Right ventricle myocardium inferior (tissue), 1 donor: Measurements from ENCODE around the gene IRF7. TPM values are rescaled to one million over a fixed set of nuclear protein-coding genes. Genes with fewer than 3 reads are reported as not detected.

Experiments
- ATAC-seq: fragments of 200-7000 bp; cut with Tn5 transposase; one replicate; pipeline ENCODE4 v1.9.1; 2020; ENCODE audit warnings: mild to moderate bottlenecking, moderate library complexity
- DNase-seq: peaks from one replicate; pipeline ENCODE4 v3.0.0; 2021; ENCODE audit errors: missing footprints
- intact Hi-C: fragments of 100-400 bp; cut with DNase I; formaldehyde crosslinking; loops from one replicate; pipeline ENCODE4 v1.11.0; 2022
- total RNA-seq: library from RNA; stranded (reverse); fragmentation: NEBNext Ultra II Directional; extraction: Animal tissue kit (Norgen Biotek cat#: 25700); gene quantifications from one replicate; pipeline ENCODE4 v1.2.1, GENCODE V29; 2021
- donor health status: DM: no; HTN: yes; CAD: no; lungs with severe emphysema.

The IRF7 gene
- total RNA-seq, 1 donor from 2014 or later = 13.2 TPM

DNA sequence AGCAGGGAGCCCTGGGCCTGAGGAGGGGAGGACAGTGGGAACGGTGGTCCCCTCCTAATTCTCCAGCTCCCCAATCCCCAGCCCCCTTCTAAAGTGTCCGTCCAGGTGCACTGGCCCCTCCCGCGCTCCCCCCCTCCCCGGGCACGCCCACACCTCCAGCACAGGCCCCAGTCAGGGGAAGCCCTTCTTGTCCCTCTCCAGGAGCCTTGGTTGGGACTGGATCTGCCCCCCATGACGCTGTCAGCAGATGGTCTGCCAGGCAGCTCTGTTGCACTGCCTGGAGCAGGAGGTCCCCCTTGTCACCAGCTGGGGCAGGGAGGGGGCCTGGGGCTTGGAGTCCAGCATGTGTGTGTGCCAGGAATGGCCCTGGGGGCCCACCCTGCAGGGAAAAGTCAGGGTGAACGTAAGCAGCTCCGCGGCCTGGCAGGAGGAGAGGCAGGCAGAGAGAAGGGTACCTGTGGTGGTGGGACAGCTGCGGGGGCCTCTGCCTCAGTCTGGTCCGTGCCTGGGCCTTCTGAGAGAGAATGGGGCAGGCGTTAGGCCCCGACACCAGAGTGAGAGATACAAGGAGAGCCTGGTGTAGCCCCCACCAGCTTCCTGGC lies 1.6 kb downstream of the IRF7 start:
- intact Hi-C loops = loop anchor here (5.0 kb wide), 1 partner anchor 37 kb away; the partner anchor contains the start of gene PHRF1
- DNase-seq = no peak
- ATAC-seq = no peak

DNA sequence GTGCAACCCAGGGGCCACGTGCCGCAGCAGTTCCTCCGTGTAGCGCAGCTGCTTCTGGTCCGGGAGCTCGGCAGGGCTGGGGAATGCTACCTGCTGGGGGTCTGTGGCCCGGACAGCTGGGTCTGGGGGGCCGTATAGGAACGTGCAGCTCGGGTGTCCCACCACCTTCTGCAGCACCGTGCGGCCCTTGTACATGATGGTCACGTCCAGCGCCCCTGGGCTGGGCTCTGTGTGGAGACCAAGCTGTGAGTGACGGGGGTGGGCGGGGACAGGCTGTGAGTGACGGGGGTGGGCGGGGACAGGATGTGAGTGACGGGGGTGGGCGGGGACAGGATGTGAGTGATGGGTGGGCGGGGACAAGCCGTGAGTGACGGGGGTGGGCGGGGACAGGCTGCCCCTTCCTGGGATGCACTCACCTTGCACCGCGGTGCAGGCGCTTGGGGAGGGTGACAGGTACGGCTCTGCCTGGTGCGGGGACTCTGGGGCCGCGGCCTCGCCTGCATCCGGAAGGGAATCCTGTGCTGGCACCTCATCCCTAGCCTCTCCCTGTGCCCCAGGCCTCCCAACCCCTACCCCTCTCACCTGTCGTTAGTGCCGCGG lies 2.3 kb downstream of the IRF7 start:
- intact Hi-C loops = loop anchor here (5.0 kb wide), 1 partner anchor 36 kb away; the partner anchor contains the start of gene PHRF1

DNA sequence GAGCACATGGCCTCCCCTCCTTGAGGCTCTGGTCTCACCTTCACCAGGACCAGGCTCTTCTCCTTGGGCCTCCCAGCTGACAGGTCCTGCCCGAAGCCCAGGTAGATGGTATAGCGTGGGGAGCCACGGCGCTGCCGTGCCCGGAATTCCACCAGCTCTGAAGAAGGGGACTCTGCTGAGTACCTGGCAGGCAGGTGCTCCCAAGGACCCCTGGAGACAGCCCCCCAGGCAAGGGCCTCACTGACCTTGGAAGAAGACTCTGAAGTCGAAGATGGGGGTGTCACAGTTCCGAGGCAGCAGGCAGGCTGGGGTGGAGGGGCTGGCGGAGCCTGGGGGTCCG lies 2.8 kb downstream of the IRF7 start:
- intact Hi-C loops = loop anchor here (5.0 kb wide), 1 partner anchor 36 kb away; the partner anchor contains the start of gene PHRF1
- DNase-seq (no peak), ATAC-seq (no peak)

More for the DNA sequence above, 2.3 kb downstream of the IRF7 start:
- no peak for ATAC-seq
- DNase-seq = peak; percentile 91

DNA sequence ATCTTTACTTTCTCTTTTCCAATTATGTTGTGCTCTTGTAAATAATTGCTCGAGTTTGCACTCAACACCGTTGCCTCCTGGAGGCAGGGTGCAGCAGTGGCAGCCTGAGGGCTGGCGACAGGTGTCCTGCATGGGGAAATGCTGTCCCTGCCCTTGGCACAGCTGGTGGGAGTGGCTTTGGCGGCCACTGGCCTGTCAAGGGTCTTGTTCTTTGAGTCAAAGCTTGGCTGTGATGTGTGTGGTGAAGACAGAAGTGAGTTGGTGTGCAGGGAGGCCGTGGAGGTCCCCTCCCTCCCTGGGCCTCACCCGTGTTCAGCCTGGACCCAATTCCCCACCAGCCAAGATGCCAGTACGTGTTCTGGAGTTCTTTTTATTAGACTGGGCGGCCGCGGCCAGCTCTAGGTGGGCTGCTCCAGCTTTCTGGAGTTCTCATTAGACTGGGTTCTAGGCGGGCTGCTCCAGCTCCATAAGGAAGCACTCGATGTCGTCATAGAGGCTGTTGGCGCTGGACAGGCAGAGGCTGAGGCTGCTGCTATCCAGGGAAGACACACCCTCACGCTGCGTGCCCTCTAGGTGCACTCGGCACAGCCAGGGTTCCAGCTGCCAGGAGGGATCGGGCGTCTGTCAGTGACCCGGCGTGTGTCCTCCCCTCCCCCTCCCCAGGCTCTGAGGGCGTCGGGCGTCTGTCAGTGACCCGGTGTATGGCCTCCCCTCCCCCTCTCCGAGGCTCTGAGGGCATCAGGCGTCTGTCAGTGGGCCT lies 3.4 kb downstream of the IRF7 start:
- DNase-seq (no peak), ATAC-seq (no peak)
- intact Hi-C loops = loop anchor here (5.0 kb wide), 1 partner anchor 35 kb away; the partner anchor contains the start of gene PHRF1

DNA sequence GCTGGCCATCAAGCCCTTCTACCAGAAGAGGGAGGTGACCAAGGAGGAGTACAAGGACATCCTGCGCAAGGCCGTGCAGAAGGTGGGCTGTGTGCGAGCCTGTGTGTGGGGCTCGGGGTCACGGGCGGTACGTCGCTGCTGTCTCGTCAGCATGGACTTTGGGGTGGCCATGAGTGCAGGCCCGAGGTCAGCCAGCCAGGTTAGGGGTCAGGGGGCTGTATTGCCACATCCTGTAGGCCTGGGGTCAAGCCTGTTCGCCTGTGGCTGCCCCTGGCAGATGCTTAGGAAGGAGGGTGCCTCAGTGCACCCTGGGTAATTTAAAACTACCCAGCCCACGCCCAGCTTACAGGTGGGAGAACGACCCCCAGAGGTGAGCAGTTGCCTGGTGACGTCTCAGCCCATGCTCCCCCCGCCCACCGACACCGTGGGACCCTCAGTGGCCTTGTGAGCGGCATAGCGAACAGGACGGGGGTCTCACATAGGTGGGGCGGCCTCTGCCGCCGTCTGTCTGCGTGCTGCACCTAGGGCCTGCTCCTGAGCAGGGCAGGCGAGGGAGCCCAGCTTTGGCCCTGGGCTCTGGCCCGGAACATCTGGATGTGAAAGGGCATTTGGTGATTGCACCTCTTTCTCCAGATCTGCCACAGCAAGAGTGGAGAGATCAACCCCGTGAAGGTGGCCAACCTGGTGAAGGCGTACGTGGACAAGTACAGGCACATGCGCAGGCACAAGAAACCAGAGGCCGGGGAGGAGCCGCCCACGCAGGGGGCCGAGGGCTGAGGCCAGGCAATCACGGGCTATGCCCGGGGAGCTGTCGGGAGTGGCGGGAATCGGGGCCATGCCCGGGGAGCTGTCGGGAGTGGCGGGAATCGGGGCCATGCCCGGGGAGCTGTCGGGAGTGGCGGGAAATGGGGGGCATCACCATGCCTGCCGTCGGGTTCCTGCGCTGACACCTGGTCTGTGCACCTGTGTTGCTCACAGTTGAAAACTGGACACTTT lies 4.5 kb downstream of the IRF7 start:
- DNase-seq = no peak
- intact Hi-C loops = loop anchor here (5.0 kb wide), 1 partner anchor 34 kb away; the partner anchor contains the start of gene PHRF1
- ATAC-seq = no peak

DNA sequence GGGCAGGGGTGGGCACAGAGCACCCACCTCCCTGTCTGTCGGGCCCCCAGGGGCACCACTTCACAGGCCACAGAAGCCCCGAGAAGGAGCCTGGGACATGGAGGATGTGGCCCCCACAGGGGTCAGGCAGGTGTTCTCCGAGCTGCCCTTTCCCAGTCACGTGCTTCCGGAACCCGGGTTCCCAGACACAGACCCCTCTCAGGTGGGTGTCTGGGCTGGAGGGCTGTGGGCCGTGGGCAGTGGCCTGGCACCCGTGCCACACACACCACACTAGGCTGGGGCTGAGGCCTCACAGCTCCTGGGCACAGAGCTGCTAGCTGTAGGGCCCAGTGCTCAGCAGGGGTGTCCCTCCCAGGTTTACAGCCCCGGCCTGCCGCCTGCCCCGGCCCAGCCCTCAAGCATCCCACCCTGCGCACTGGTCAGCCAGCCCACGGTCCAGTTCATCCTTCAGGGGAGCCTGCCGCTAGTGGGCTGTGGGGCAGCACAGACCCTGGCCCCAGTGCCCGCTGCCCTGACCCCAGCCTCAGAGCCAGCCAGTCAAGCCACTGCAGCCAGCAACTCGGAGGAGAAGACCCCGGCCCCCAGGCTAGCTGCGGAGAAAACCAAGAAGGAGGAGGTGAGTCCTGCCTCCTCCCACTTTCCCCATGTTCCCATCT lies 5.5 kb downstream of the IRF7 start:
- DNase-seq (no peak), ATAC-seq (no peak)
- intact Hi-C loops = loop anchor here (5.0 kb wide), 1 partner anchor 33 kb away; the partner anchor contains the start of gene PHRF1

DNA sequence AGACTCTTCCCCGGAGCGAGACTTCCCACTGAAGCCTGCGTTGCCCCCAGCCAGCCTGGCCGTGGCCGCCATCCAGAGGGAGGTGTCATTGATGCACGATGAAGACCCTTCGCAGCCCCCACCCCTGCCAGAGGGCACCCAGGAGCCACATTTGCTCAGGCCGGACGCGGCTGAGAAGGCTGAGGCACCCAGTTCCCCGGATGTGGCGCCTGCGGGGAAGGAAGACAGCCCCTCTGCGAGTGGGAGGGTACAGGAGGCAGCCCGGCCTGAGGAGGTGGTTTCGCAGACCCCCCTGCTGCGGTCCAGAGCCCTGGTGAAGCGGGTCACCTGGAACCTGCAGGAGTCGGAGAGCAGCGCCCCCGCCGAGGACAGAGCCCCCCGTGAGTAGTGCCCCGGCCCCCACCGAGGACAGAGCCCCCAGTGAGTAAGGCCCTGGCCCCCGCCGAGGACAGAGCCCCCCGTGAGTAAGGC lies 6.4 kb downstream of the IRF7 start:
- ATAC-seq = no peak
- no peak for DNase-seq
- intact Hi-C loops = no loop called here

DNA sequence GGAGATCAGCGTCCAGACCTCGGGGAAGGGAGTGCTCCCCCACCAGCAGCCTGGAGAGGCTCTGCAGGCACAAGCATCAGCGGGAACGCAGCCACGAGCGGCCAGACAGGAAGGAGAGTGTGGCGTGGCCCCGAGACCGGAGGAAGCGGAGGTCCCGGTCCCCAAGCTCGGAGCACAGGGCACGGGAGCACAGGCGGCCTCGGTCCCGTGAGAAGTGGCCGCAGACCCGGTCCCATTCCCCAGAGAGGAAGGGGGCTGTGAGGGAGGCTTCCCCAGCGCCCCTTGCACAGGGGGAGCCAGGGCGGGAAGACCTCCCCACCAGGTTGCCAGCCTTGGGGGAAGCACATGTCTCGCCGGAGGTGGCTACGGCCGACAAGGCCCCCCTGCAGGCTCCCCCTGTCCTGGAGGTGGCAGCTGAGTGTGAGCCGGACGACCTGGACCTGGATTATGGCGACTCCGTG lies 6.9 kb downstream of the IRF7 start:
- intact Hi-C loops = no loop called here
- DNase-seq = no peak

DNA sequence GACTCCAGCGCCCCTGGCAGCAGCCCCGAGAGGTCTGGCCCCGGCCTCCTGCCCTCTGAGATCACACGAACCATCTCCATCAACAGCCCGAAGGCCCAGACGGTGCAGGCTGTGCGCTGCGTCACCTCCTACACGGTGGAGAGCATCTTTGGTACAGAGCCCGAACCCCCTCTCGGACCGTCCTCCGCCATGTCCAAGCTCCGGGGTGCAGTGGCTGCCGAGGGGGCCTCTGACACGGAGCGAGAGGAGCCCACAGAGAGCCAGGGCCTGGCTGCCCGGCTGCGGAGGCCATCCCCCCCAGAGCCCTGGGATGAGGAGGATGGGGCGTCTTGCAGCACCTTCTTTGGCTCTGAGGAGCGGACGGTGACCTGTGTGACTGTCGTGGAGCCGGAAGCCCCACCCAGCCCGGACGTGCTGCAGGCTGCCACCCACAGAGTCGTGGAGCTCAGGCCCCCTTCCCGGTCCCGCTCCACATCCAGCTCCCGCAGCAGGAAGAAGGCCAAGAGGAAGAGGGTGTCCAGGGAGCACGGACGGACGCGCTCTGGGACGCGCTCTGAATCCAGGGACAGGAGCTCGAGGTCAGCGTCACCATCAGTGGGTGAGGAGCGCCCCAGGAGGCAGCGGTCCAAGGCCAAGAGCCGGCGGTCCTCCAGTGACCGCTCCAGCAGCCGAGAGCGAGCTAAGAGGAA lies 7.6 kb downstream of the IRF7 start:
- intact Hi-C loops = no loop called here
- ATAC-seq = no peak

More for the DNA sequence above, 6.9 kb downstream of the IRF7 start:
- ATAC-seq = no peak

DNA sequence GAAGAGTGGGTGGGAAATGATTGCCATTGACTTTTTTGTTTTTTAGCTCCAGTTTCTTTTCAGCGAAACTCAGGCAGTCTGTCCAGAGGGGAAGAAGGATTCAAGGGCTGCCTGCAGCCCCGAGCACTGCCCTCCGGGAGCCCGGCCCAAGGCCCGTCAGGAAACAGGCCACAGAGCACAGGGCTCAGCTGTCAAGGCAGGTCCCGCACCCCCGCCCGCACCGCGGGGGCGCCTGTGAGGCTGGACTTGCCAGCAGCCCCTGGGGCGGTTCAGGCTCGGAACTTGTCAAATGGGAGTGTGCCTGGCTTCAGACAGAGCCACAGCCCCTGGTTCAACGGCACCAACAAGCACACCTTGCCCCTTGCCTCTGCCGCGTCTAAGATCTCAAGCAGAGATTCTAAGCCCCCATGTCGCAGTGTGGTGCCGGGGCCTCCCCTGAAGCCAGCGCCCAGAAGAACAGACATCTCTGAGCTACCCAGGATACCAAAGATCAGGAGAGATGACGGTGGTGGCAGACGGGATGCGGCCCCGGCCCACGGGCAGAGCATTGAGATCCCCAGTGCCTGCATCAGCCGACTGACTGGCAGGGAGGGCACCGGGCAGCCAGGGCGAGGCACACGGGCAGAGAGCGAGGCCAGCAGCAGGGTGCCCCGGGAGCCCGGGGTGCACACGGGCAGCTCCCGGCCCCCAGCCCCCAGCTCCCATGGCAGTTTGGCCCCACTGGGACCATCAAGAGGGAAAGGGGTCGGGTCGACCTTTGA lies 8.6 kb downstream of the IRF7 start:
- ATAC-seq (no peak), DNase-seq (no peak)
- intact Hi-C loops = no loop called here

More for the DNA sequence above, 7.6 kb downstream of the IRF7 start:
- no peak for DNase-seq

DNA sequence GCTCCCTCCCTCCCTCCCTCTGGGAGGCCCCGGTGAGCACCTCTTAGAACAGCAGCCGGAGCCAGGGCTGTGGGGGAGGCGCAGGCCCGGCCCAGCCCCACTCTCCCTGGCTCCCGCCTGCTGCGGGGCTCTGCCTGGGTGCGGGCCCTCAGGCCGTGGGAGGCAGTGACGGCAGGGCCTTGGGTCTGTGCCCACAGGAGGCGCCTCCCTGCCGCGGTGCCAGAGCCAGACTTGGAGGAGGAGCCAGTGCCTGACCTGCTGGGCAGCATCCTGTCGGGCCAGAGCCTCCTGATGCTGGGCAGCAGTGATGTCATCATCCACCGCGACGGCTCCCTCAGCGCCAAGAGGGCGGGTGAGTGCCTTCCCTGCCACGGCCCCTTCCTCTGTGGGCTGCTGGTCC lies 9.5 kb downstream of the IRF7 start:
- ATAC-seq = peak; percentile 85
- no peak for DNase-seq

DNA sequence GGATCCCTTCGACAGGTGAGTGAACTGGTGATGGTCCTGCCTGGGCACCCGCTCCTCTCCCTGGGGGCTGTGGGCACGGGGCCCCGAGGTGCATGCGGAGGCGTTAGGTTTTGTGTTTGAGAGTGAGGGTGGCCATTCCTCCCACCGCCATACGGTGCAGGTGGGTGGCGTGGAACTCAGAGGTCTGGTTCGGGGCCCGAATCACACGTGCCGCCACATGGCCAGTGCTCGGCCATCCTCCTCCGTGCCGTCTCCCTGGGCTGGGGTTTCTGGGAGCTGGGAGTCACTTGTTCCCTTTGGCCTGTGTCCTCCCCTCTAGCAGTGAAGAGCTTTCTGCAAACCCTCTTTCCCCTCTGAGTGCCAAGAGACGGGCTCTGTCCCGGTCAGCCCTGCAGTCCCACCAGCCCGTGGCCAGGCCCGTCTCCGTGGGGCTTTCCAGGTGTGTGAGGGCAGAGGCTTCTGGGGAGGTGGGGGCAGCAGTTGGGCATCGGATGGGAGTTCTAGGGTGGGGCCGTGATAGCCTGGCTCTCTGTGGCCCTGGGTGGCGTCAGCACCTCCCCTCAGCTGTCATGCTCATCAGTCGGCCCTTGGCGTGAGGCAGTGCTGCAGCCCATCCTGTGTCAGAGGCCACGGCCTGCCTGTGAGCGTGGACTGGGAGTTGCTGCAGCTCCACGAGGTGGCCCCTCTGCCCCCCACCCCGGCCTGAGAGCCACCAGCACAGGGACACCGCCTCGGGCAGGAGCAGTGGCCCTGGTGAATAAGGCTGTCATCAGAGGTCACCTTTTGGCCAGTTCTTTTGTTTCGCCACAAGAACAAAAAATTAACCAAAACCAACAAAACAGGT lies 10.2 kb downstream of the IRF7 start:
- ATAC-seq (no peak), DNase-seq (no peak)
- intact Hi-C loops = no loop called here

More for the DNA sequence above, 9.5 kb downstream of the IRF7 start:
- intact Hi-C loops = no loop called here

DNA sequence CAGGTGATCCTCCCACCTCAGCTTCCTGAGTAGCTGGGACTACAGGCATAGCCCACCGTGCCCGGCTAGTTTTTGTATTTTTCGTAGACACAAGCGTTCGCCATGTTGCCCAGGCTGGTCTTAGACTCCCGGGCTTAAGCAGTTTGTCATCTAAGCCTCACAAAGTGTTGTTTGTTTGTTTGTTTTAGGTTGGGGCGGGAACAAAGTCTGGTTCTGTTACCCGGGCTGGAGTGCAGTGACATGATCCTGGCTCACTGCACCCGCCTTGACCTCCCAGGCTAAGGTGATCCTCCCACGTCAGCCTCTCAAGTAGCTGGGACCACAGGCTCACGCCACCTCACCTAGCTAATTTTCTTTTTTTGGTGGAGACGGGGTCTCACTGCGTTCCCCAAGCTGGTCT lies 12.6 kb downstream of the IRF7 start:
- intact Hi-C loops = no loop called here
- ATAC-seq (no peak), DNase-seq (no peak)

DNA sequence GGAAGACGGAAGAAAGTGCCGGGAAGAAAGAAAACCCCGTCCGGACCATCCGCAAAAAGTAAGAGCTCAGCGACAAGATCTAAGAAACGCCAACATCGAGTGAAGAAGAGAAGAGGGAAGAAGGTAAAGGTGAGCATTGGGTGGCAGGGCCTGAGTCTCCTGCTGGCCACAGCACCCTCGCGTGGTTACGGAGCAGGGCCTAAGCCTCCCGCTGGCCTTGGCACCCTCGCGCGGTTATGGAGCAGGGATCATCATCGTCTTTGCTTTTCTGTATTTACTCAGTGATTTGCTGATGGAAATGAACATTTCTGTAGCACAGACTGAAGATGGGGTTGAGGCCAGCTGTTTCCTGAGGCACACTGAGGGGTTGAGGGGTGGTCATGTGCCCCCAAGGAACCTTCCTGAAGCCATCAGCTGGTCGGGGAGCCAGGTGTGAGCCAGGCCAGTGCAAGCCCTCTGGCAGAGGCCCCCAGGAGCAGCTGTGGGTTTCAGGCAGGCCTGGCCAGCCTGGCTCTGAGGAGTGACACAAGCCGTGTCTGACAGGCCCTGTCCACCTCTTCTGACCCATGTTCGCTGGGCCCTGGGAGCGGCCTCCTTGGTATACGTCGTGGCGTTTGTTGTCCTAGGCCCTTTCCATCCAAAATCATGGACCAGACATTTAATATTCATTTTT lies 14.0 kb downstream of the IRF7 start:
- ATAC-seq (no peak), DNase-seq (no peak)
- intact Hi-C loops = no loop called here

DNA sequence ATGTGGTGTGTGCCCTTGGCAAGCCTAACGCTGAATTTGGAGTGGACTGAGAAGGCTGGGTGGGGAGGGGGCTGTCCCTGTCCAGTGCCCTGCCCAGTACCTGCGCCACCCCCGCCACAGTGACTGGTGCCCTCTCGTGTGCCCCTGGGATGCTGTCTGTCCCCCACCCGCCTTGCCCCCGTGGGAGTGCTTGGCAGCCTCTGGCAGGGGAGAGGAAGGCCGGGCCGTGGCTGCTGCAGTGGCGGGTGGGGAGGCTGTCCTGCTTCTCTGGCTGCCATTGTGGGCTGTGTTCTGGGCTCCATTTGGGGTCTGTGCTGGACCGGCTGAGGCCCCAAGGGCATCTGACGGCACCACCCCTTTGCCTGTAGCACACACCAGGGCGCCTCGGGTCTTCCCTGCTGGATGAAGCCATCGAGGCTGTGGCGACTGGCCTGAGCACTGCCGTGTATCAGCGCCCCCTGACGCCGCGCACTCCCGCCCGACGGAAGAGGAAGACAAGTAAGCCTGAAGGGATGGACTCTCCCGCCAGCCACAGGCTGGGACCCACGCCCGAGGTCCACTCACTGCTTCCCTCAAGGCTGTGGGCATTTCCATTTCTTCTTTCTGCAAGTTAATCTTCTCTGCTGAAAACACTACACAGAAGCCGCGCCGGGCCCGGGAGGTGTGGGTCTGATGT lies 17.6 kb downstream of the IRF7 start:
- ATAC-seq = no peak
- intact Hi-C loops = no loop called here
- no peak for DNase-seq
